Eye (tissue), 1 donor: ENCODE data around the gene PTPN5.

Experiments
- DNase-seq: peaks from one replicate; pipeline ENCODE4 v3.0.0-alpha.2; 2015

Gene PTPN5

GRCh38 chr11:18736590-18737148 is 54.9 kb downstream of the PTPN5 start:
- no peak for DNase-seq

- DNase-seq: no peak
These were observed 58.4 kb downstream of the PTPN5 start for GRCh38 chr11:18733202-18733601.

- peak; percentile 86 for DNase-seq
These were observed 59.4 kb downstream of the PTPN5 start for GRCh38 chr11:18731949-18732821.

- DNase-seq: no peak
These were observed 60.2 kb downstream of the PTPN5 start for GRCh38 chr11:18731441-18731840.

- no peak for DNase-seq
These were observed 61.6 kb downstream of the PTPN5 start for GRCh38 chr11:18730020-18730419.

- DNase-seq: no peak
These were observed 62.2 kb downstream of the PTPN5 start for GRCh38 chr11:18729426-18729825.

- no peak for DNase-seq
These were observed 62.9 kb downstream of the PTPN5 start for GRCh38 chr11:18728658-18729057.

GRCh38 chr11:18727479-18728236 is 63.9 kb downstream of the PTPN5 start:
- peak; percentile 71 for DNase-seq

GRCh38 chr11:18726040-18726439 is 65.6 kb downstream of the PTPN5 start, which contains the start of gene IGSF22:
IGSF22 (minus strand) TSS chr11:18726188; CDS start chr11:18724236, 1,952 bp downstream.
- DNase-seq: peak; percentile 30

GRCh38 chr11:18723991-18724390 is 67.6 kb downstream of the PTPN5 start:
- DNase-seq: no peak

- DNase-seq: no peak
These were observed 69.3 kb downstream of the PTPN5 start for GRCh38 chr11:18722293-18722637.

- peak; percentile 88 for DNase-seq
These were observed 69.9 kb downstream of the PTPN5 start for GRCh38 chr11:18721561-18722292.

GRCh38 chr11:18720808-18721560 is 70.6 kb downstream of the PTPN5 start:
- DNase-seq: peak; percentile 94

- DNase-seq: no peak
These were observed 71.3 kb downstream of the PTPN5 start for GRCh38 chr11:18720091-18720807.

GRCh38 chr11:18715476-18715875 is 76.1 kb downstream of the PTPN5 start:
- DNase-seq: no peak

- DNase-seq: no peak
These were observed 77.2 kb downstream of the PTPN5 start for GRCh38 chr11:18714443-18714780.

- no peak for DNase-seq
These were observed 77.8 kb downstream of the PTPN5 start for GRCh38 chr11:18713646-18714442.

- no peak for DNase-seq
These were observed 81.1 kb downstream of the PTPN5 start for GRCh38 chr11:18710545-18710944.

- no peak for DNase-seq
These were observed 82.2 kb downstream of the PTPN5 start for GRCh38 chr11:18709414-18709813.

- DNase-seq: no peak
These were observed 83.7 kb downstream of the PTPN5 start for GRCh38 chr11:18707811-18708340.
